HG02763 (cell line): Measurements from ENCODE around the gene DUSP2.

ENCODE experiments used
- ATAC-seq: cut with Tn5 transposase; IDR thresholded peaks from one replicate; pipeline ENCODE4 v1.9.1; 2021; ENCODE audit warnings: mild to moderate bottlenecking, moderate library complexity; ENCODE audit not compliant: unreplicated experiment

DUSP2 gene

DNA sequence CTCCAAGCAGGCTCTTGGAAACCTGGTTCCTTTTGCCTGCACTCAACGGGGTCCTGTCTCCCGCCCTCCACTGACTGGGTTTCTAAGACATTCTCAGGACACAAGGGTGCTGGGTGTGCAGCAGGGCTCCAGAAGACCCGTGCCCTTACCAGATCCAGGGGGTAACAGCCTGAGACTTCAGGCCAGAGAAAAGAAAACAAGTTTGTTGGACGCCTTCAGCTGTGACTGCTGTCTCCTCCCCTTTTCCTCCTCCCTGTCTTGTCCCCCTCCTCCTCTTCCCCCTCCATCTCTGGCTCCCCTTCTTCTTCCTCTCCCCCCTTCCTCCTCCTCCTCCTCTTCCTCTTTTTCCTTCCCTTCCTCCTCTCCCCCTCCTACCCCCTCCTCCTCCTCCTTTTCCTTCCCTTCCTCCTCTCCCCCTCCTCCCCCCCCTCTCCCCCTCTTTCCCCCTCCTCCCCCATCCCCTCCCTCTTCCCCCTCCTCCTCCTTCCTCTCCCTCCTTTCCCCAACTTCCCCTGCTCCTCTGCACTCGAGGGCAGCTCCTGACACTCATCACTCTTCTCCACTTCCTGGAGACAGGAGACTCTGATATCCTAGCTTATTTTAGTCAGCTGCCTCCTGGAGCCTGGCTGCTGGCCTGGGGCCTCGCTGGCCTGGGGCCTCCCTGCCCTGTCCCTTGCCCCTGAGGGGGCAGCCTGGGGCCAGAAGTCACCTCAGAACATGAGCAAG lies 41.3 kb downstream of the DUSP2 start:
- ATAC-seq: no peak

GRCh38 chr2:96103187-96103601 lies 42.0 kb downstream of the DUSP2 start:
- no peak for ATAC-seq

DNA sequence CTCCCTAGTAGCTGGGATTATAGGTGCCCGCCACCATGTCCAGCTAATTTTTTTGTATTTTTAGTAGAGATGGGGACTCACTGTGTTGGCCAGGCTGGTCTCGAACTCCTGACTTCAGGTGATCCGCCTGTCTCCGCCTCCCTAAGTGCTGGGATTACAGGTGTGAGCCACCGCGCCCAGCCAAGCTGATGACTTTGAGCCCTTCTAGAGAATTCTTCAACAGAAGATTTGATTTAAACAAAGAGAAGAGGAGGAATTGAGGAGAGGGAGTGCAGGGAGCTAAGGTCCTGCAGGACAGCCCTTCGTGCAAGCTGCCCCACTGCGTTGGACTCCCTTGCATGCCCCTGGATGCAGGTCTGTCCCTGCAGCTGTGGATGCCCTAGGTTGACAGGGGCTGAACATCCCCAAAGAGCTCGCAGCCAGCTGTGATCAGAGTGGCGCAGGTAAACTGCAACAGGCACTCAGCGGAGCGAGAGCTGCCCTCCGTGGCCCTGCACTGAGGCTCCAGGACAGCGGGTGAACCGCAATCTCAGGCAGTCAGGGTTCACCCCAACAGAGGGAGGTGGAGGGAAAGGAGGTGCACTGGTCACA lies 42.5 kb downstream of the DUSP2 start:
- ATAC-seq: no peak

DNA sequence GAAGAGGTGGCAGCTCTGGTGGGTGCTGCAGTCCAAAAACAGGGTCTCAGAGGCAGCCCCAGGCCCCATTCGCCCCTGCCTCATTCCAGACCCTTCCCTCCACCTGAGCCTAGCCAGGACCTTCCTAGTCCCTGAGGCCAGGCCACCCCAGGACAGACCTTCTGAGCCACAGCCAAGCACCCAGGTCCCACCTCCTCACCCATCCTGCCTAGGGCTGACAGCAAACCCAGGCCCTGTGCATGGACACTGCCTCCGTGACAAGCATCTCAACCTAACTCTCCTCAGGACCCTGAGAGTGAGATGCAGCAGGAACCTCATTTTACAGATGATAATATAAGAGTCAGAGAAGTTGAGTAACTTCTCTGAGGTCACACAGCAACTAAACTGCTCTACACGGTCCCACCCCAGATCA lies 44.3 kb downstream of the DUSP2 start:
- ATAC-seq: no peak

- no peak for ATAC-seq
Observed at GRCh38 chr2:96099861-96100798, 45.1 kb downstream of the DUSP2 start.

GRCh38 chr2:96098900-96099590 lies 46.2 kb downstream of the DUSP2 start:
- no peak for ATAC-seq

- ATAC-seq: no peak
Observed at GRCh38 chr2:96097951-96098823, 47.1 kb downstream of the DUSP2 start.

DNA sequence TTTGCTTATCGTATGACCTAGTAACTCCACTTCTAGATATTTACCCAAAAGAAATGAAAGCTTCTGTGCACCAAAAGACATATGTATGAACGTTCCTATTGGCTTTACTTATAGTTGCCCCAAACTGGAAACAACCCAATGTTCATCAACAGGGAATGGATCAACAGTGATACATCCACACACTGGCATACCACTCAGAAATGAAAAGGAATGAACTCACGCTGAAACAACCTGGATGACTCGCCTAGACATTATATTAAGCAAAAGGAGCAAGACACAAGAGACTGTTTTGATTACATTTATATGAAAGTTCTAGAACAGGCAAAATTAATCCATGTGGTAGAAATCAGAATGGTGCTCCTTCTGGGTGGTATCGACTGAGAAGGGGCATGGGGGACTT lies 47.8 kb downstream of the DUSP2 start:
- no peak for ATAC-seq

- no peak for ATAC-seq
Observed at GRCh38 chr2:96095116-96095636, 50.1 kb downstream of the DUSP2 start.

DNA sequence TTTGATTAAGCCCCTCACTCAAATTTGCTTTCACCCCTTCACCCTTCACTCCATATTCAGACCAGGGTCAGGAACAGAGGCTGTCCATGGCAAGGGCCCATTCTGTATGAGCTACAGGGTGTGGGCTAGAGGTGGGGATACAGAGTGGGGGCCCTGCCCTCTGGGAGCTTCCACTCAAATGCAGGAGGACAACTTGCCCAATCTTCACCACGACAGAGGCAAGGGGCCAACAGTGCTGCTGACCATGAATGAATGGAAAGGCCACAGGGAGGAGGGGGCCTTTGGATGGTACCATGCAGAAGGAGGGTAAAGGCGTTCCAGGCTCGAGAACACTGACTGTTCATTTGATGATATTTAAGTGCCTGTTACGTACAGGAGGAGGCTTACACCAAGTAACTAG lies 51.7 kb downstream of the DUSP2 start:
- ATAC-seq: no peak
